OCI-LY3 (cell line): ENCODE data around the gene TAF1C.

Source experiments
- H2AFZ ChIP-seq: fragments of 200-600, 300-600 bp; shearing (Covaris generic); 2 replicates; pipeline ENCODE4 v1.6.0; 2014; ENCODE audit warnings: antibody characterized with exemption, low read depth, low read length
- H3K27ac ChIP-seq: fragments of 200-600, 300-600 bp; sonication (generic); 2 replicates; pipeline ENCODE4 v1.5.1; 2014; ENCODE audit warnings: mild to moderate bottlenecking, low read length, moderate library complexity, mixed read lengths
- H3K27me3 ChIP-seq: fragments of 200-600, 300-600 bp; sonication (generic); 2 replicates; pipeline ENCODE4 v1.6.1; 2014; ENCODE audit warnings: low read depth, low read length, mixed read lengths
- H3K36me3 ChIP-seq: fragments of 200-600, 300-600 bp; sonication (generic); replicated peaks from 2 replicates; pipeline ENCODE3; 2014; ENCODE audit warnings: low read depth, low read length, mixed read lengths
- H3K4me1 ChIP-seq: fragments of 300-600, 200-600 bp; sonication (generic); 2 replicates; pipeline ENCODE4 v1.6.1; 2014; ENCODE audit warnings: low read length, mixed read lengths
- H3K4me2 ChIP-seq: fragments of 200-600, 300-600 bp; sonication (generic); 2 replicates; pipeline ENCODE4 v1.6.1; 2014; ENCODE audit warnings: low read length, mixed read lengths
- H3K4me3 ChIP-seq: fragments of 300-600, 200-600 bp; sonication (generic); 2 replicates; pipeline ENCODE4 v1.5.1; 2014; ENCODE audit warnings: antibody characterized with exemption, mild to moderate bottlenecking, low read length, moderate library complexity
- H3K79me2 ChIP-seq: fragments of 300-600, 200-600 bp; shearing (Covaris generic); 2 replicates; pipeline ENCODE4 v1.6.1; 2014; ENCODE audit warnings: mild to moderate bottlenecking, low read length, mixed read lengths
- H3K9ac ChIP-seq: fragments of 300-600, 200-600 bp; shearing (Covaris generic); 2 replicates; pipeline ENCODE4 v1.6.0; 2014; ENCODE audit warnings: mild to moderate bottlenecking, low read length, moderate library complexity
- H3K9me3 ChIP-seq: fragments of 200-600, 300-600 bp; shearing (Covaris generic); 2 replicates; pipeline ENCODE4 v1.6.1; 2014; ENCODE audit warnings: low read length, mixed read lengths; ENCODE audit not compliant: insufficient read depth
- H4K20me1 ChIP-seq: fragments of 200-600, 300-600 bp; sonication (generic); 2 replicates; pipeline ENCODE4 v1.6.1; 2016; ENCODE audit warnings: low read length, mixed read lengths; ENCODE audit not compliant: insufficient read depth
- EZH2phosphoT487 ChIP-seq: fragments of 200-600 bp; shearing (Covaris generic); IDR thresholded peaks from 2 replicates; pipeline ENCODE4 v1.6.1; 2018; ENCODE audit warnings: antibody characterized with exemption, mixed run types, low read depth
- TF ChIP-seq, protein P1 (sequence below): fragments of 200-600, 300-600 bp; sonication (generic); IDR thresholded peaks from 2 replicates; pipeline ENCODE4 v1.5.1; 2014; ENCODE audit warnings: antibody characterized with exemption, low read length, low read depth

TAF1C gene

GRCh38 chr16:84199861-84200260 is 13.0 kb upstream of the TAF1C start:
- H3K79me2 ChIP-seq, result no peaks in the 10 kb centered on the region
- H2AFZ ChIP-seq, result no peak overlapping the region
- no peak overlapping the region for H3K4me3 ChIP-seq
- H3K27ac ChIP-seq, result no peak overlapping the region
- no peaks in the 10 kb centered on the region for H4K20me1 ChIP-seq
- no peaks in the 10 kb centered on the region for H3K36me3 ChIP-seq
- peaks cover 8% of the 10 kb centered on the region; the same call in 1 of the 2 replicates for H3K27me3 ChIP-seq
- TF ChIP-seq EZH2phosphoT487, result no peak
- TF ChIP-seq, protein P1, sequence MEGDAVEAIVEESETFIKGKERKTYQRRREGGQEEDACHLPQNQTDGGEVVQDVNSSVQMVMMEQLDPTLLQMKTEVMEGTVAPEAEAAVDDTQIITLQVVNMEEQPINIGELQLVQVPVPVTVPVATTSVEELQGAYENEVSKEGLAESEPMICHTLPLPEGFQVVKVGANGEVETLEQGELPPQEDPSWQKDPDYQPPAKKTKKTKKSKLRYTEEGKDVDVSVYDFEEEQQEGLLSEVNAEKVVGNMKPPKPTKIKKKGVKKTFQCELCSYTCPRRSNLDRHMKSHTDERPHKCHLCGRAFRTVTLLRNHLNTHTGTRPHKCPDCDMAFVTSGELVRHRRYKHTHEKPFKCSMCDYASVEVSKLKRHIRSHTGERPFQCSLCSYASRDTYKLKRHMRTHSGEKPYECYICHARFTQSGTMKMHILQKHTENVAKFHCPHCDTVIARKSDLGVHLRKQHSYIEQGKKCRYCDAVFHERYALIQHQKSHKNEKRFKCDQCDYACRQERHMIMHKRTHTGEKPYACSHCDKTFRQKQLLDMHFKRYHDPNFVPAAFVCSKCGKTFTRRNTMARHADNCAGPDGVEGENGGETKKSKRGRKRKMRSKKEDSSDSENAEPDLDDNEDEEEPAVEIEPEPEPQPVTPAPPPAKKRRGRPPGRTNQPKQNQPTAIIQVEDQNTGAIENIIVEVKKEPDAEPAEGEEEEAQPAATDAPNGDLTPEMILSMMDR, result no peak
- H3K9me3 ChIP-seq, result no peaks in the 10 kb centered on the region
- H3K4me2 ChIP-seq, result no peak overlapping the region
- no peaks in the 10 kb centered on the region for H3K4me1 ChIP-seq
- H3K9ac ChIP-seq, result no peak overlapping the region

GRCh38 chr16:84199097-84199496 is 12.2 kb upstream of the TAF1C start:
- Histone ChIP-seq H3K4me1 (no peaks in the 10 kb centered on the region), H3K27me3 (peaks cover 8% of the 10 kb centered on the region; the same call in 1 of the 2 replicates), H4K20me1 (no peaks in the 10 kb centered on the region), H3K79me2 (no peaks in the 10 kb centered on the region), H3K4me2 (no peak overlapping the region), H3K4me3 (no peak overlapping the region), H3K9ac (no peak overlapping the region), H2AFZ (no peak overlapping the region), H3K27ac (no peak overlapping the region), H3K9me3 (no peaks in the 10 kb centered on the region), H3K36me3 (no peaks in the 10 kb centered on the region)
- TF ChIP-seq EZH2phosphoT487, result no peak
- TF ChIP-seq, protein P1, result no peak

- no peaks in the 10 kb centered on the region for H3K36me3 ChIP-seq
- H3K27ac ChIP-seq, result no peak overlapping the region
- no peak overlapping the region for H2AFZ ChIP-seq
- no peak overlapping the region for H3K4me3 ChIP-seq
- H4K20me1 ChIP-seq, result no peaks in the 10 kb centered on the region
- no peaks in the 10 kb centered on the region for H3K4me1 ChIP-seq
- no peak overlapping the region for H3K4me2 ChIP-seq
- H3K79me2 ChIP-seq, result no peaks in the 10 kb centered on the region
- H3K27me3 ChIP-seq, result peaks cover 8% of the 10 kb centered on the region; the same call in 1 of the 2 replicates
- no peaks in the 10 kb centered on the region for H3K9me3 ChIP-seq
- no peak overlapping the region for H3K9ac ChIP-seq
- no peak for TF ChIP-seq EZH2phosphoT487
- TF ChIP-seq, protein P1, result no peak
Measured at GRCh38 chr16:84198401-84198800, 11.5 kb upstream of the TAF1C start.

DNA sequence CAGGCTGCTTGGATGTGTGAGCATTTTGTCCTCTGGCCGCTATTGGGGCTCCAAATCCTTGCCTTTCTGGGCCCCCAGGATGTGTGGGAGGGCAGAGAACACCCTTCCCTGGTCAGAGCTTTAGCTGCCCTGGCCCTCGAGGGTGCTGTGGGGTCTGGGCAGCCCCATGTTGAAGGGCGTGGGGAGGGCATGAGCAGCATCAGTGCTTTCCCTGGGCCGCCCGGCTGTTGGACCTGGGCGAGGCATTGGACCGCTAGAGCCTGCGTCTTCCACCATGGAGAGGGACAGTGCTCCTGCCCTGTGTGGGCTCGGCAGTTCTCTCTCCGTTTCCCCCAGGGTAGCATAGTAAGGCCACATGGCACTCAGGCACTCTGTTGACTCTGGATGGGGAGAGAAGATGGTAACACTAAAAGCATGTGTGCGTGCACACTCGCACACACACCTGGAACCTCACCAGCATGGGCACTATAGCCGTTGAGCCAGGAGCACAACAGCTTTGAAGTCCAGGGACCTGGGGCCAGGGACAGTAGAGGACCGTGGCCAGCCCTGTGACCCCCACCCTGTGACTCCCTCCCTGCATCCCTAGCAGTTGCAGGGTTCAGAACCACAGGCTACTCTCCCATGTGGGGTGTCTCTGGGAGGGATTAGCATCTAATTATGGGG is 10.7 kb upstream of the TAF1C start:
- Histone ChIP-seq H3K36me3 (no peaks in the 10 kb centered on the region), H3K79me2 (no peaks in the 10 kb centered on the region), H3K9ac (no peak overlapping the region), H3K27ac (no peak overlapping the region), H3K4me3 (no peak overlapping the region), H3K9me3 (no peaks in the 10 kb centered on the region), H3K4me2 (no peak overlapping the region), H3K4me1 (no peaks in the 10 kb centered on the region), H2AFZ (no peak overlapping the region), H3K27me3 (peaks cover 8% of the 10 kb centered on the region; the same call in 1 of the 2 replicates), H4K20me1 (no peaks in the 10 kb centered on the region)
- TF ChIP-seq EZH2phosphoT487, result no peak
- TF ChIP-seq, protein P1, result no peak
